T follicular helper cell (primary cell): ENCODE results near the gene FAM114A1.

ENCODE experiments used
- DNase-seq: peaks from one replicate; pipeline ENCODE4 v3.0.0-alpha.2; 2020; ENCODE audit warnings: low read depth
- total RNA-seq, 2 experiments: gene quantifications; one replicate each; lab custom pipeline; 2026; lab: John Stamatoyannopoulos, UW

The FAM114A1 gene
- total RNA-seq = 0.26 to 1.3 reads per million in 2 experiments

GRCh38 chr4:38867478-38868058, at the start of gene FAM114A1:
Gene FAM114A1 (plus strand): TSS chr4:38867806. CDS start chr4:38878079, 10,273 bp downstream.
- DNase-seq = no peak

GRCh38 chr4:38818441-38818976, 49.1 kb upstream of the FAM114A1 start:
- no peak for DNase-seq

- no peak for DNase-seq
Observed at GRCh38 chr4:38819569-38819968, 48.0 kb upstream of the FAM114A1 start.

GRCh38 chr4:38820329-38821061, 47.1 kb upstream of the FAM114A1 start:
- DNase-seq = no peak

GRCh38 chr4:38821739-38822138, 45.9 kb upstream of the FAM114A1 start:
- no peak for DNase-seq

DNA sequence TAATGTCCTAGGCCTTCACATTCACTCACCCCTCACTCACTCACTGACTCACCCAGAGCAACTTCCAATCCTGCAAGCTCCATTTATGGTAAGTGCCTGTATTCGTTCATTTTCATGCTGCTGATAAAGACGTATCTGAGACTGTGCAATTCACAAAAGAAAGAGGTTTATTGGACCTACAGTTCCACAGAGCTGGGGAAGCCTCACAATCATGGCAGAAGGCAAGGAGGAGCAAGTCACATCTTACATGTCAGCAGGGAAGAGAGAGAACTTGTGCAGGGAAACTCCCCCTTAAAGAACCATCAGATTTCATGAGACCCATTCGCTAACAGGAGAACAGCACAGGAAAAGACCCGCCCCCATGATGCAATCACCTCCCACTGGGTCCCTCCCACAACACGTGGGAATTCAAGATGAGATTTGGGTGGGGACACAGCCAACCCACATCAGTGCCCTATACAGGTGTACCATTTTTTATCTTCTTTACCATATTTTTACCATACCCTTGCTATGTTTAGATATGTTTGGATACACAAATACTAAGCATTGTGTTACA, 44.8 kb upstream of the FAM114A1 start:
- DNase-seq = no peak

DNA sequence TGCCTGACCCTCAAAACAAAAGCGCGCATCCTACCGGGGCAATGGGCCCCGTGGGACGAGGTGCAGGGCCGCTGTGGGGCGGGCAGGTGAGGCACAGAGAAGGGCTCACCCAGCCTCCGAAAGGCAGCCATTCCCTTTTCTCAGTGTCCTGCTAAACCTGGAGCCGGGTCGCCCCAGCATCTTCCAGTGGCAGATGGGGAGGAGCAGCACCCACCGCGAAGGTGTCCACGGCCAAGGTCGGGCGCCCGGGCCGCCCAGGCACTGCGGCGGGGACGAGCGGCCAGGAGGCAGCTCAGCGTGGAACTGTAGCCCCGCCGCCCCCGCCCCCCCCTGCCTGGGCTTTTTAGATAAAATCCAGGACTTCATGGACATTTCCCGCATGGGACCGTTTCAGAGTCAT, 43.8 kb upstream of the FAM114A1 start:
- DNase-seq = no peak

- DNase-seq = no peak
Observed at GRCh38 chr4:38829237-38829636, 38.4 kb upstream of the FAM114A1 start.

DNA sequence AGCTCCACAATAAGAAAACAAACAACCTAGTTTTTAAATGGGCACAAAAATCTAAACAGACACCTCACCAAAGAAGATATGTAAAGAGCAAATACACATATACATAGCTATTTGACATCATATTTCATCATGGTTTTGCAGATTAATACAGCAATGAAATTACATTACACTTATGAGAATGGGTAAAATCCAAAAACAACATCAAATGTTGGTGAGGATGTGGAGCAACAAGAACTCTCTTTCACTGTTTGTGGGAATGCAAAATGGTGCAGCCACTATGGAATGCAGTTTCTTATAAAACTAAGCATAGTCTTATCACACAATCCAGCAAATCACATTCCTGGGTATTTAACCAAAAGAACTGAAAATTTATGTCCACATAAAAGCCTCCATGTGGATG, 36.0 kb upstream of the FAM114A1 start:
- no peak for DNase-seq

- no peak for DNase-seq
Observed at GRCh38 chr4:38832206-38832605, 35.4 kb upstream of the FAM114A1 start.

DNA sequence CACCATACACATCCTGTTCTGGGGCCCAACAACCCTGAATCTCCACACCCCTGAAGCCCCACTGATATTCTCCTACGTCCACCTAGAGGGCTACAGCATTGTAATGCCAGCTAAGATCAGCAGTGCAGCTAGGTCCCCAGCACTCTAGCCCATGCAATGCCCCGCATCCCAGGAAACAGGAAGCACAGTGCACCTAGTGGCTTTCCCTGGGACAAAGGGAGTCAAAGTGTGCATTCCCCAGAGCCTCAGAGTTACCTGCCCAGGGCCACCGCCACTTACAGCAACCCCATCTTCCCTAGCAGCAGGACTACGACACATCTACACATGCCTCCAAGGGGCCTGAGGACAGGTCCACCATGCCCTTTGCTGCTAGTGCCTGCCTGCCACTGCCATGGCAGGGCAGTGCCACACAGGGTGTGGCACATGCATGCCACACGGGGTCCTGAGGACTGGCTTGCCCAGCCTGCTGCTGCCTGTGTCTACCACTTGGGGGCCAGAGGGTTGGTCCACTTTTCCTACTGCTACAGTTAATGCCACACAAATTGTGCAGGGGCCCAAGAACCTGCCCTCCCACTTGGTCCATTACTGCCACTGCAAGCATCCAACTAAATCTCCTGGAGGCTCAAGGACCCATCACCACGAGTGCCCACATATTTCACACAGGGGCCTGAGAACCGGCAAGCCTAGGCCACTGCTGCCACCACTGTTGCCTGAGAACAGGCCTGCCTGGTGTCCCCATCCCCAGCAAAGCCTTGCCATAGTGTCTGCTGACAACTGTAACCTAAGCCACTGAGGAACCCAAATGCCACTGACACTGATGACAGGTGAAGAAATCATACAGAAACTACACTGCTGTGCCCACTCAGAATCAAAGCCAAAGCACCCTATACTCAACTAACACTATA, 34.7 kb upstream of the FAM114A1 start:
- no peak for DNase-seq

DNA sequence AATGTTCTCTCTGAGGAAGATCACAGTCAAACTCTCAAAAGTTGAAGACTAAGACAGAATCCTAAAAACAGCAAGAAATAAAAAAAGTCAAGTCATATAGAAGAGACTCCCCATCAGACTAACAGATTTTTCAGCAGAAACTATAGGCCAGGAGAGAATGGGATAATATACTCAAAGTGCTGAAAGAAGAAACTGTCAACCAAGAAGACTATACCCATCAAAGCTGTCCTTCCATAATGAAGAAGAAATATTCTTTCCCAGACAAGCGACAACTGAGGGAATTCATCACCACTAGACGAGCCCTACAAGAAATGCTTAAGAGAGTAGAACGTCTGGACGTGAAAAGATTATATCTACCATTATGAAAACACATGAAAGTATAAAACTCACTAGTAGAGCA, 33.0 kb upstream of the FAM114A1 start:
- DNase-seq = no peak

DNA sequence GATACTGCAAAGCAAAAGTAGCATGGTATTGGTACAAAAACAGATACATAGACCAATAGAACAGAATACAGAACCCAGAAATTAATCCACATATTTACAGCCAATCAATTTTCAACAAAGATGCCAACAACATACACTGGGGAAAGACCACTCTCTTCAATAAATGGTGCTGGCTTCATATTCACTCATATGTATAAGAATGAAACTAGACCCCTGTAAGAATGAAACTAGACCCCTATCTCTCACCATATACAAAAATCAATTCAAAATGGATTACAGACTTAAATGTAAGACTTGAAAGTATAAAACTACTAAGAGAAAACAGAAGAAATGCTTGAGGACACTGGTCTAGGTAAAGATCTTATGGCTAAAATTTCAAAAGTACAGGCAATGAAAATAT, 30.3 kb upstream of the FAM114A1 start:
- DNase-seq = no peak

DNA sequence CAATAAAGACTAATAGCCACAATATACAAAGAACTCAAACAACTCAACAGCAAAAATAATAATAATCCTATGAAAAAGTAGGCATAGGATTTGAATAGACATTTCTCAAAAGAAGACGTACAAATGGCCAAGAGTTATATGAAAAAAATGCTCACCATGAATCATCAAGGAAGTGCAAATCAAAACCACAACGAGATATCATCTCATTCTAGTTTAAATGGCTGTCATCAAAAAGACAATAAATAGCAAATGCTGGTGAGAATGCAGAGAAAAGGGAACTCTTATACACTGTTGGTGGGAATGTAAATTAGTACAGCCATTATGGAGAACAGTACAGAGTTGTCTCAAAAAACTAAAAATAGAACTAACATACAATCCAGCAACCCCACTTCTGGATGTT, 29.8 kb upstream of the FAM114A1 start:
- no peak for DNase-seq

GRCh38 chr4:38842994-38843393, 24.6 kb upstream of the FAM114A1 start:
- no peak for DNase-seq

DNA sequence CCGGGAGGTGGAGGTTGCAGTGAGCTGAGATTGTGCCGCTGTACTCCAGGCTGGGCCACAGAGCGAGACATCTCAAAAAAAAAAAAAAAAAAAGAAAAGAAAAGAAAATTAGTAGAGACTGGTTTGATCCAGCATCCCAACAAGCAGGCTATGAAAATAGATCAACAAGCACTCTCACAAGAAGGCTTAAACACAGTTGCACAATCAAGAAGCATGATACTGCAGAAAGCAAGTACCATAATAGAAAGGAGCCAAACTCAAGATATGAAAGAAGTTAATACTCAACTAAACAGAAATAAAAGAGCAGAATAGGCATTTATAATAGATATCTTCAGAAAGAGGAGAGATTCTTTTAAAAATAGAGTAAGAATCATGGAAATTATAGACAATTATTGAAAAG, 21.6 kb upstream of the FAM114A1 start:
- no peak for DNase-seq

- no peak for DNase-seq
Observed at GRCh38 chr4:38855466-38855865, 12.1 kb upstream of the FAM114A1 start.

DNA sequence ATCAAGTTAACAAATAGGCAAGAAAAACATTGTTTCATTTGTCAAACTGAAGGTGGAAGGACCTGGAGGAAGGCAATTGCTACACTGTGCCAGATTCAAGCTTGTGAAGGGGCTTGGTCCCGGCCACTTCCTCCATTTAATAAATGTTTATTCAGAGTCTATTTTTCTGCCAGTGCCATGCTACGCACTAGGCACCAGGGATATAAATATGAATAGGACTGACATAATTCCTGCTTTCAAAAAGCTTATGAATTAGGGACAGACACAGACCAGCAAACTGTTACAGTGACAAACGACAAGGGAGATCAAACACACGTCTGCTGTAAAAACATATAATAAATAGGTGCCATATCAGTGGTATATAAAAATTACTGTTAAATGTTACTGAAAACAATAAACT, 11.6 kb upstream of the FAM114A1 start:
- no peak for DNase-seq

DNA sequence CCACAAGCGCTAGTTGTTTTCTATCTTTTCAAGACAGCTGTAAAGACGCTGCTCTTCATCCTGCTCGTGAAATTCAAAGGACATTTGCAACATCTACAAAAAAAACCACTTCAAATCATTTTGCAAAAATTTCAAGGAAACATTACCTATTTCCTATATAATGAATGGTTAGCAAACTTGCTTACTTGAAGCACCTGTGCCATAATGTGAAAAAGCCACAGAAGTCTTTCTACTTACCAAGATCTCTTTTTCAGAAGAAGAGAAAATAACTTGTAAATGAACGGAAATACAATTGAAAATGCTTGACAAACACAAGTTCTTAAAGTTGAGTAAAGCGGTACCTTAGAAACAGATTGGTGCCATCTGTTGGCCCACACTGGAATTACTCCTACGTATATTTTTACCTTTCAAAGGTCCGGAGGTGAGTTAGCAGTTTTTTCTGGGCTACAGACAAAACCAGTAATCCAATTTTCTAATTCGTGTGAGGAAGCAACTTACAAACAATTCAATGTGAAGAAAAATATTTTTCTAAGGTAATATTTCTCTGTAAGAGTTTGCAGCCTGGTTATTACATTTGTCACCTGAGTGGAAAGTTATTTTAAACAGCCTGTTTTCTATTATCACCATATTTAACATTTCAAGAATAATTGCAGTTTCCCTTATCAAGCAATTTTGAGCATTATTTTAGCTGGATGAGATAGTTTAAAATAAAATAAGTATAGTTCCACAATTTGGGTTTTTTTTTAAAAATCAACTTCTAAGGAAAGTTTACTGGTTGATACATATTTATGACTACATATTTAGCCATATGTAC, 10.9 kb upstream of the FAM114A1 start, which contains the start of gene TLR6:
Gene TLR6 (minus strand): TSS at position 294 of the 814 bp plus-strand sequence. CDS start 27,344 bp downstream, outside the sequence.
- peak; percentile 53 for DNase-seq

- no peak for DNase-seq
Observed at GRCh38 chr4:38857354-38858096, 10.1 kb upstream of the FAM114A1 start.

DNA sequence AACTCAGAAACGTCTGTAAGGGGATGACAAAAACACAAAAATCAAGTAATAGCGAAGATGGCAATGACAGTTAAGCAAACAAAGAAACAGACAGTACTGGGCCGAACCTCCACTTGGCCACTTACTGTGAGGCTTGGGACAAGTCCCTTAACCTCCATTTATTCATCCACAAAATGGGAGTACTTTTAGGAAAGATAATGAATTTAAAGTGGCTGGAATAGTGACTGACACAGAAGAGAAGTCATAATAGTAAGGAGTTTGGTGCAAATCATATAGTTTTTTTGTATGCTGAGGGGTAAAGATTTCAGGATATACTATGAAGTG, 9.5 kb upstream of the FAM114A1 start:
- DNase-seq = no peak
